ENCODE data around the gene SHF.
A peak's percentile ranks its signal among the peaks of the same experiment; 100 is the strongest.
"Not testable (repeated sequence)": the region's sequence is repeated elsewhere in the genome, so short reads cannot be mapped to it uniquely, and the experiment has no call there.

SHF gene

GRCh38 chr15:45144775-45145174 lies 43.0 kb downstream of the SHF start:
- no peak for DNase-seq

- DNase-seq: no peak
Measured at GRCh38 chr15:45143946-45144345, 43.8 kb downstream of the SHF start.

GRCh38 chr15:45143056-45143455 lies 44.7 kb downstream of the SHF start:
- no peak for DNase-seq

GRCh38 chr15:45141386-45141785 lies 46.4 kb downstream of the SHF start:
- DNase-seq: no peak

GRCh38 chr15:45140557-45141250 lies 47.1 kb downstream of the SHF start:
- DNase-seq: no peak

- DNase-seq: no peak
Measured at GRCh38 chr15:45139770-45140169, 48.0 kb downstream of the SHF start.

GRCh38 chr15:45138814-45139765 lies 48.7 kb downstream of the SHF start:
- DNase-seq: no peak

GRCh38 chr15:45137703-45138102 lies 50.1 kb downstream of the SHF start:
- no peak for DNase-seq

- no peak for DNase-seq
Measured at GRCh38 chr15:45136378-45136764, 51.4 kb downstream of the SHF start.

GRCh38 chr15:45135705-45136377 lies 51.9 kb downstream of the SHF start:
- not testable (repeated sequence) for DNase-seq

- DNase-seq: peak; percentile 42
Measured at GRCh38 chr15:45134682-45135604, 52.8 kb downstream of the SHF start.

GRCh38 chr15:45134046-45134445 lies 53.7 kb downstream of the SHF start:
- no peak for DNase-seq

- no peak for DNase-seq
Measured at GRCh38 chr15:45133561-45133920, 54.2 kb downstream of the SHF start.

- no peak for DNase-seq
Measured at GRCh38 chr15:45132844-45133560, 54.8 kb downstream of the SHF start.

- DNase-seq: no peak
Measured at GRCh38 chr15:45131510-45131909, 56.3 kb downstream of the SHF start.

GRCh38 chr15:45130291-45131000 lies 57.3 kb downstream of the SHF start:
- no peak for DNase-seq

GRCh38 chr15:45129651-45130129 lies 58.1 kb downstream of the SHF start, which contains the start of the genes DUOX1 and DUOXA1:
Gene DUOX1 (plus strand): TSS chr15:45129994. CDS start chr15:45131967, 1,973 bp downstream.
Gene DUOXA1 (minus strand): TSS chr15:45129879. CDS start chr15:45123014, 6,865 bp downstream.
- peak; percentile 37 for DNase-seq

GRCh38 chr15:45128971-45129639 lies 58.7 kb downstream of the SHF start:
- DNase-seq: no peak

- DNase-seq: peak; percentile 70
Measured at GRCh38 chr15:45126535-45127158, 61.1 kb downstream of the SHF start.

GRCh38 chr15:45123397-45123796 lies 64.4 kb downstream of the SHF start:
- no peak for DNase-seq
